ENCODE results near the gene NCAPG2.

Gene NCAPG2

GRCh38 chr7:158745057-158745715, 40.6 kb upstream of the NCAPG2 start:
- Histone ChIP-seq H3K27ac (ENCODE audit: insufficient read depth, low read length, poor library complexity, severe bottlenecking) (no peak overlapping the region), H3K9me3 (ENCODE audit: control insufficient read depth, low read length) (no peaks in the 10 kb centered on the region), H3K4me1 (ENCODE audit: control insufficient read depth, insufficient read depth, low read length, poor library complexity, severe bottlenecking) (no peaks in the 10 kb centered on the region), H3K4me3 (ENCODE audit: insufficient read depth, low read depth, low read length, poor library complexity, severe bottlenecking) (no peak overlapping the region), H3K36me3 (ENCODE audit: control insufficient read depth, insufficient read depth, low read length) (peaks cover 87% of the 10 kb centered on the region), H3K27me3 (replicated peaks; ENCODE audit: control insufficient read depth, insufficient read depth, low read length, poor library complexity, severe bottlenecking) (no peaks in the 10 kb centered on the region)
- no peak for DNase-seq

- no peak overlapping the region for H3K4me3 ChIP-seq (ENCODE audit: insufficient read depth, low read depth, low read length, poor library complexity, severe bottlenecking)
- DNase-seq, result no peak
- peaks cover 90% of the 10 kb centered on the region for H3K36me3 ChIP-seq (ENCODE audit: control insufficient read depth, insufficient read depth, low read length)
- H3K4me1 ChIP-seq (ENCODE audit: control insufficient read depth, insufficient read depth, low read length, poor library complexity, severe bottlenecking), result no peaks in the 10 kb centered on the region
- H3K27me3 ChIP-seq (replicated peaks; ENCODE audit: control insufficient read depth, insufficient read depth, low read length, poor library complexity, severe bottlenecking), result no peaks in the 10 kb centered on the region
- no peaks in the 10 kb centered on the region for H3K9me3 ChIP-seq (ENCODE audit: control insufficient read depth, low read length)
- no peak overlapping the region for H3K27ac ChIP-seq (ENCODE audit: insufficient read depth, low read length, poor library complexity, severe bottlenecking)
Observed at GRCh38 chr7:158744070-158744469, 39.5 kb upstream of the NCAPG2 start.

DNA sequence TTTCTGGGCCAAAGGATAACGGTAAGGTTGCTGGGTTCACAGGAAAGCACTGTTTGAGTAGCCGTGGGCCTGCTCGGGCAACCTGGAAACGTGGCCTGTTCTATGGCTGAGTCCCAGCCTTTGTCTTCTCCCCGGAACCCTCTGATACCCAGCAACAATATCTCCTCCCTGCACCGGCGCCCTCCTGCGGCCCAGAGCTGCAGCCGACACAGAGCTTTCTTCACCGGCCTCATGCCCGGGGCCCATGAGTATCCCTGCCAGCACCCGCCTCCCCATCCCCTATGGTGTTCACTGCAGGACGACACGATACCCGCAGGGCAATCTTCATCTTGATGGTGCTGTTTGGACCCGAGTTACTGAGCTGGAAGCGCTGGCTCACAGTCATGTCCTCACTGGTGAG, 38.6 kb upstream of the NCAPG2 start:
- Histone ChIP-seq H3K27me3 (replicated peaks; ENCODE audit: control insufficient read depth, insufficient read depth, low read length, poor library complexity, severe bottlenecking) (no peaks in the 10 kb centered on the region), H3K4me1 (ENCODE audit: control insufficient read depth, insufficient read depth, low read length, poor library complexity, severe bottlenecking) (no peaks in the 10 kb centered on the region), H3K9me3 (ENCODE audit: control insufficient read depth, low read length) (no peaks in the 10 kb centered on the region), H3K36me3 (ENCODE audit: control insufficient read depth, insufficient read depth, low read length) (peaks cover 90% of the 10 kb centered on the region), H3K4me3 (ENCODE audit: insufficient read depth, low read depth, low read length, poor library complexity, severe bottlenecking) (no peak overlapping the region), H3K27ac (ENCODE audit: insufficient read depth, low read length, poor library complexity, severe bottlenecking) (no peak overlapping the region)
- no peak for DNase-seq

- Histone ChIP-seq H3K27ac (ENCODE audit: insufficient read depth, low read length, poor library complexity, severe bottlenecking) (no peak overlapping the region), H3K4me1 (ENCODE audit: control insufficient read depth, insufficient read depth, low read length, poor library complexity, severe bottlenecking) (no peaks in the 10 kb centered on the region), H3K27me3 (replicated peaks; ENCODE audit: control insufficient read depth, insufficient read depth, low read length, poor library complexity, severe bottlenecking) (no peaks in the 10 kb centered on the region), H3K9me3 (ENCODE audit: control insufficient read depth, low read length) (no peaks in the 10 kb centered on the region), H3K4me3 (ENCODE audit: insufficient read depth, low read depth, low read length, poor library complexity, severe bottlenecking) (no peak overlapping the region), H3K36me3 (ENCODE audit: control insufficient read depth, insufficient read depth, low read length) (peaks cover 90% of the 10 kb centered on the region)
- no peak for DNase-seq
Observed at GRCh38 chr7:158742065-158742821, 37.6 kb upstream of the NCAPG2 start.

DNA sequence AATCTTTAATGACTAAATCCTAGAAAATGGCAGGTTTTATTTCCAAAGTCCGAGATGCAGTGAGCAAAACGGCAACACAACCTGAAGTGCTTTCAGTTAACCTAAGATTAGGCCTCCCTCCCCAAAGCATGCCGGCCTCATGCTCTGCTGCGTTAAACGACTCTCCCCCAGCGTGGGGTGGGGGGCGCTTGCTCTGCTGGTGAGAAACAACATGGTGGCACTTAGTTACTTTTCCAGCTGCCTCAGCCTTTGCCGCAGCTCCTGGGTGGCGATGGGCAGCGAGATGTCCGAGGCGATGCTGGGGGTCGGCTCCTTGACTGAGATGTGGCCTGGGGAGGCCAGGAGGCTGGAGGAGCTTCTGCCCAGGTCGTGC, 36.7 kb upstream of the NCAPG2 start:
- H3K4me1 ChIP-seq (ENCODE audit: control insufficient read depth, insufficient read depth, low read length, poor library complexity, severe bottlenecking), result no peaks in the 10 kb centered on the region
- DNase-seq, result no peak
- no peak overlapping the region for H3K4me3 ChIP-seq (ENCODE audit: insufficient read depth, low read depth, low read length, poor library complexity, severe bottlenecking)
- H3K36me3 ChIP-seq (ENCODE audit: control insufficient read depth, insufficient read depth, low read length), result peaks cover 92% of the 10 kb centered on the region
- no peak overlapping the region for H3K27ac ChIP-seq (ENCODE audit: insufficient read depth, low read length, poor library complexity, severe bottlenecking)
- no peaks in the 10 kb centered on the region for H3K9me3 ChIP-seq (ENCODE audit: control insufficient read depth, low read length)
- H3K27me3 ChIP-seq (replicated peaks; ENCODE audit: control insufficient read depth, insufficient read depth, low read length, poor library complexity, severe bottlenecking), result no peaks in the 10 kb centered on the region

DNA sequence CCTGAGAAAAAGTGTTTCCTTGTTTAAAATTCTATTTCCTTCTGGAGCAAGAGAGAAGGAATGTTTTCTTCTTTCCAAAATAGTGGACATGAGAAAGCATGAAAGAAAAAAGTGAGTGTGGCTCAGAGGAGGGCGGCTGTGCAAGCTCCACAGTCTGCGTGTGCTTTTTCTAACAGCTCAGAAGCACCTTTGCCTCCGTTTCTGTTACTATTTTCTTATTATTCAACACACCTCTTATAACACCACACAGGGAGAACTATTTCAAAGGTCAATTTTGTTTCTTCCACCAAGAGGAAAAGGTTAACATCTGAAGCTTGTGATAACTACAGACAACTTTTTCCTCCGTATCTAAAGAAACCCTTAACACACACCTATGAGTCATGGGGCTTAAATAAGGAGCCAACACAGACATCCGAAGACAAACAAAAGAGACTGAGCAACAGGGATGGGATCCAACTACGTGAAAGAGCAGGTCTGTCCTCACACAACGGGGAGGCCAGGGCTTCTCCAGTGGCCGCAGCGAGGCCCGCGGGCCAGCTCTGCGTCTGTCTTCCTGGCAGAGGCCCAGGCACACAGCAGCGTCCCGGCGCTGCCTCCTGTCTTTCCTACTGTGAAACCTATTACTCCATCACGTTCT, 36.2 kb upstream of the NCAPG2 start:
- H3K36me3 ChIP-seq (ENCODE audit: control insufficient read depth, insufficient read depth, low read length), result peaks cover 93% of the 10 kb centered on the region
- no peak overlapping the region for H3K27ac ChIP-seq (ENCODE audit: insufficient read depth, low read length, poor library complexity, severe bottlenecking)

GRCh38 chr7:158740013-158740656, 35.5 kb upstream of the NCAPG2 start:
- DNase-seq, result no peak
- H3K9me3 ChIP-seq (ENCODE audit: control insufficient read depth, low read length), result no peaks in the 10 kb centered on the region
- H3K4me1 ChIP-seq (ENCODE audit: control insufficient read depth, insufficient read depth, low read length, poor library complexity, severe bottlenecking), result no peaks in the 10 kb centered on the region
- H3K36me3 ChIP-seq (ENCODE audit: control insufficient read depth, insufficient read depth, low read length), result peaks cover 94% of the 10 kb centered on the region
- H3K27ac ChIP-seq (ENCODE audit: insufficient read depth, low read length, poor library complexity, severe bottlenecking), result no peak overlapping the region
- H3K27me3 ChIP-seq (replicated peaks; ENCODE audit: control insufficient read depth, insufficient read depth, low read length, poor library complexity, severe bottlenecking), result no peaks in the 10 kb centered on the region
- H3K4me3 ChIP-seq (ENCODE audit: insufficient read depth, low read depth, low read length, poor library complexity, severe bottlenecking), result no peak overlapping the region

More for the DNA sequence above, 36.2 kb upstream of the NCAPG2 start:
- H3K4me1 ChIP-seq (ENCODE audit: control insufficient read depth, insufficient read depth, low read length, poor library complexity, severe bottlenecking), result no peaks in the 10 kb centered on the region
- no peak overlapping the region for H3K4me3 ChIP-seq (ENCODE audit: insufficient read depth, low read depth, low read length, poor library complexity, severe bottlenecking)
- no peaks in the 10 kb centered on the region for H3K27me3 ChIP-seq (replicated peaks; ENCODE audit: control insufficient read depth, insufficient read depth, low read length, poor library complexity, severe bottlenecking)
- no peaks in the 10 kb centered on the region for H3K9me3 ChIP-seq (ENCODE audit: control insufficient read depth, low read length)
- no peak for DNase-seq

DNA sequence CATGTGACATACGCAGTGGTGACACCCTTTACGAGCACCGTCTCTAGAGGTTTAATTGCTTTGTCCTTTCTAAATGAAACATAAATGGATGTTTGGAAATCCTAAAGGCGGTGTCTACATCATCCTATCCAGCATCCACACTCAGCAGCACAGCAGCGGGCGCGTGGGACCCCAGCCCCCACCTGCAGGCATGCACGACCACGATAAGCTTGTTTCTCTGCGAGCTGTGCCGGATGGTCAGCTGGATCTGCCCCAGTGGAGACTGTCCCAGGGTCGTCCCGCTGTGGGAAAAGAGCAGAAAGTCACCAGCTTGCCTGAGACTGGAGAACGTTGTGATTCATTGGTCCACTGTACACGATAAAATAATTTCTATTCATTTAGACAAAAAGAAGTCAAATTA, 34.2 kb upstream of the NCAPG2 start:
- Histone ChIP-seq H3K36me3 (ENCODE audit: control insufficient read depth, insufficient read depth, low read length) (peaks cover 95% of the 10 kb centered on the region), H3K27me3 (replicated peaks; ENCODE audit: control insufficient read depth, insufficient read depth, low read length, poor library complexity, severe bottlenecking) (no peaks in the 10 kb centered on the region)
- no peak for DNase-seq

DNA sequence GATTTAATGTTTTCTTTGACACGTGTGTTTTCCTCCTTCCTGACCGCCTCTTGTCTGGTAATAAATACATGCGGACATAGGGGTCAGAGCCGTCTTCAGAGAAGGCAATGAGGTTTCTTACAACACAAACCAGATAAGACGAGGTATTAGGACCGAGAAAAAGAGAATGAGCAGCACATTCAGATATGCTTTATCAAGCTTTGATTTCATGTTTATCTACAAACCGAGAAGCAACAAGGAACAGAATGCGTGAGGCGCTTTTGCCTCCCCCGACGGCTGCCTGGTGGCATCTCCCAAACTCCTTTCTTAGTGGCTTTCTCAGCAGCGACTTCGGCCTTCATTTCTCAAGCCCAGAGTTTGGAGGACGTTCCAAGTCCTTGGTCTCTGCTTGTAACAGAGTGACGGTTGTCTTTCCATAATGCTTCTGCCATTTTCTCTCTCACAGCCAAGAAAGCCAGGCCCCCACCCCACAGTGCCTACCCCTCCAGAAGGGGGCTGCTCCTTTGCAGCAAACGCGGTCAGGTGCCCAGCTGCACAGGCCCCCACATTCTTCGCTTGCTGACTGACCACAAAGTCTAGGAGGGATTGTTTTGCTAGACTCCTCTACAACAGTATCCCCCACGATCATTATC, 32.6 kb upstream of the NCAPG2 start:
- no peaks in the 10 kb centered on the region for H3K27me3 ChIP-seq (replicated peaks; ENCODE audit: control insufficient read depth, insufficient read depth, low read length, poor library complexity, severe bottlenecking)
- H3K4me1 ChIP-seq (ENCODE audit: control insufficient read depth, insufficient read depth, low read length, poor library complexity, severe bottlenecking), result no peaks in the 10 kb centered on the region
- H3K4me3 ChIP-seq (ENCODE audit: insufficient read depth, low read depth, low read length, poor library complexity, severe bottlenecking), result no peak overlapping the region
- H3K9me3 ChIP-seq (ENCODE audit: control insufficient read depth, low read length), result no peaks in the 10 kb centered on the region
- DNase-seq, result no peak
- peaks cover 86% of the 10 kb centered on the region for H3K36me3 ChIP-seq (ENCODE audit: control insufficient read depth, insufficient read depth, low read length)
- no peak overlapping the region for H3K27ac ChIP-seq (ENCODE audit: insufficient read depth, low read length, poor library complexity, severe bottlenecking)

More for the DNA sequence above, 34.2 kb upstream of the NCAPG2 start:
- Histone ChIP-seq H3K27ac (ENCODE audit: insufficient read depth, low read length, poor library complexity, severe bottlenecking) (no peak overlapping the region), H3K4me3 (ENCODE audit: insufficient read depth, low read depth, low read length, poor library complexity, severe bottlenecking) (no peak overlapping the region), H3K9me3 (ENCODE audit: control insufficient read depth, low read length) (no peaks in the 10 kb centered on the region), H3K4me1 (ENCODE audit: control insufficient read depth, insufficient read depth, low read length, poor library complexity, severe bottlenecking) (no peaks in the 10 kb centered on the region)
